GM19035 (cell line): ENCODE measurements around the gene RUNX3.
"Not testable (repeated sequence)": the region's sequence is repeated elsewhere in the genome, so short reads cannot be mapped to it uniquely, and the experiment has no call there.

Experiments
- ATAC-seq: cut with Tn5 transposase; IDR thresholded peaks from one replicate; pipeline ENCODE4 v1.9.1; 2021; ENCODE audit not compliant: unreplicated experiment

Gene RUNX3

GRCh38 chr1:24903011-24903461 lies 27.0 kb downstream of the RUNX3 start:
- no peak for ATAC-seq

GRCh38 chr1:24902471-24902891 lies 27.6 kb downstream of the RUNX3 start:
- ATAC-seq: no peak

- no peak for ATAC-seq
Measured at GRCh38 chr1:24901791-24902470, 28.1 kb downstream of the RUNX3 start.

GRCh38 chr1:24900985-24901781 lies 28.9 kb downstream of the RUNX3 start:
- ATAC-seq: no peak

GRCh38 chr1:24900486-24900849 lies 29.6 kb downstream of the RUNX3 start:
- no peak for ATAC-seq

- ATAC-seq: no peak
Measured at GRCh38 chr1:24899581-24900485, 30.2 kb downstream of the RUNX3 start.

- no peak for ATAC-seq
Measured at GRCh38 chr1:24898909-24899439, 31.1 kb downstream of the RUNX3 start.

- no peak for ATAC-seq
Measured at GRCh38 chr1:24898152-24898908, 31.7 kb downstream of the RUNX3 start.

GRCh38 chr1:24897263-24898151 lies 32.6 kb downstream of the RUNX3 start:
- no peak for ATAC-seq

- no peak for ATAC-seq
Measured at GRCh38 chr1:24896596-24897262, 33.3 kb downstream of the RUNX3 start.

GRCh38 chr1:24896176-24896575 lies 33.9 kb downstream of the RUNX3 start:
- no peak for ATAC-seq

GRCh38 chr1:24895511-24895910 lies 34.6 kb downstream of the RUNX3 start:
- ATAC-seq: no peak

GRCh38 chr1:24894002-24894401 lies 36.1 kb downstream of the RUNX3 start:
- no peak for ATAC-seq

- ATAC-seq: no peak
Measured at GRCh38 chr1:24893431-24893830, 36.6 kb downstream of the RUNX3 start.

GRCh38 chr1:24892188-24893153 lies 37.6 kb downstream of the RUNX3 start:
- ATAC-seq: no peak

GRCh38 chr1:24891367-24891766 lies 38.7 kb downstream of the RUNX3 start:
- ATAC-seq: not testable (repeated sequence)

GRCh38 chr1:24890887-24891286 lies 39.2 kb downstream of the RUNX3 start:
- no peak for ATAC-seq
